NCI-H82 treated with DMSO at 0.1 percent for 48 hours (cell line): ENCODE results near the gene KLHDC1.
"Not testable (repeated sequence)": the region's sequence is repeated elsewhere in the genome, so short reads cannot be mapped to it uniquely, and the experiment has no call there.

ENCODE experiments used
- DNase-seq: peaks from one replicate; lab custom pipeline; 2025; ENCODE audit not compliant: unreplicated experiment; lab: John Stamatoyannopoulos, UW

The KLHDC1 gene, protein sequence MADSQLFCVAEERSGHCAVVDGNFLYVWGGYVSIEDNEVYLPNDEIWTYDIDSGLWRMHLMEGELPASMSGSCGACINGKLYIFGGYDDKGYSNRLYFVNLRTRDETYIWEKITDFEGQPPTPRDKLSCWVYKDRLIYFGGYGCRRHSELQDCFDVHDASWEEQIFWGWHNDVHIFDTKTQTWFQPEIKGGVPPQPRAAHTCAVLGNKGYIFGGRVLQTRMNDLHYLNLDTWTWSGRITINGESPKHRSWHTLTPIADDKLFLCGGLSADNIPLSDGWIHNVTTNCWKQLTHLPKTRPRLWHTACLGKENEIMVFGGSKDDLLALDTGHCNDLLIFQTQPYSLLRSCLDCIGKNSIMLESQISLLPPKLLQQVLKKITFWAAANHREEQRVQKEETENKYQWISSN

DNA sequence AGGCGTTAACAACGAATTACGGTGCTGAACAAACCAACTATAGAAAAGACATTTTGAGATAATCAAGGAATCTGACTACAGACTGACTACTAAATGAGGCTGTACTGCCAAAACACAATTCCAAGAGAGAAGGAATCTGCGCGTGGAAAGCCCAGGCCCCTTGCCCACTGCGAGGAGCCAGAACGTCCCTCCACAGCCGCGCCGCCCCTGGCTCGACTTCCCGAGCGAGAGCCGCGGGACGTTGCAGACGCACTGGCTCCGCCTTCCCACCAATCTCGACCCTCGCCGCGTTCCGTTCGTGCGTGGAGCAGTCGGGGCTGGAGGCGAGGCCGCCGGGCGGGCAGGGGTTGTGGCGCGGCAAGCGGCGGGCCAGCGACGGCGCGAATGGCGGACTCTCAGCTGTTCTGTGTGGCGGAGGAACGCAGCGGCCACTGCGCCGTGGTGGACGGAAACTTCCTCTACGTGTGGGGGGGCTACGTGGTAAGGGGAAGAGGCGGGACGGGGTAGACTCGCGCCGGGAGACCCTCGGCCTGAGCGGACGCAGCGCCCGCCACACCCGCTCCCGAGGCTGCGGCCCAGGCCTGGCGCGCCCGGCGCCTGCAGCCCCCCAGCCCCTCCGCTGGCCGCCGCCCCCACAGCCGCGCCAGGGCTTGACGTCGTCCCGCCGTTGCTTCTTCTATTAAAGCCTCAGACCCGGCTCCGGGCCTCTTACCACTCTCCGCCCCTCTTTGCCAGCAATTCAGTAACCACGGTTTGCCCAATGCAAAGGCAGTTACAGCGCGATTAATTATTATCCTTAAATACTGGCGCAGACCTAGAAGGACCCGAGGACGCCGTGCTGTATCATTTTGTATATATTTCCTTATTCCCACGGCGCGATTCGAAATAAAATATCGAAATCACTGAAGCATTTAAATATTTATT, at the start of gene KLHDC1:
Gene KLHDC1 (plus strand): TSS at position 310 of the 924 bp plus-strand sequence. CDS start 75 bp downstream, at position 385.
- peak; percentile 10 for DNase-seq

DNA sequence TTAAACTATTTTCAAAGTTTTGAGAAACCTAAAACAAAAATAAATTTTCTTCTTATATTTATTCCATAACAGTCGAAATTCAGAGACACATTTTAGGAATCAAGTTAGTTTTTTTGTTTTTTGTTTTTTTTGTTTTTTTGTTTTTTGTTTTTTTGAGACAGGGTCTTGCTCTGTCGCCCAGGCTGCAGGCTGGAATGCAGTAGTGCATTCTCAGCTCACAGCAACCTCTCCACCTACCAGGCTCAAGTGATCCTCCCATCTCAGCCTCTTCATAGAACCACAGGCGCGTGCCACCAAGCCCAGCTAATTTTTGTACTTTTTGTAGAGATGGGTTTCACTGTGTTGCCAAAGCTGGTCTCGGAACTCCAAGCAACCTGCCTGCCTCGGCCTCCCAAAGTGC, 39.4 kb upstream of the KLHDC1 start:
- no peak for DNase-seq

DNA sequence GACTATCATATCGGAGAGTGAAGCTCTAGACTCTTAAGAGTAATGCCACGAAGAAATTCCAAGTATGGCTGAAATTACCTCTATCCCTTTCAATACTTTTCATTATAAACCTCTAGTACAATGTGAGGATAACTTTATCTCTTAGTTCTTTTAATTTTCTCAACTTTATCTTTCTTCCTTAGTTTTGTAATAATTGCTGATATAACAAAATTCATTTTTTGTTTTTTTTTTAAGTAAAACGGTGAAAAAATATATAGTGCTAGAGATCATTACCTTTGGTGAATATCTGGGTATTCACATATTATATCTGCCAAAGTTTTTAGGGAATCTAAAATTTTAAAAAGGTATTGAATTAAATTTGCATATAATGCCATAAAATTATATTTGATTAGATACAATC, 38.4 kb upstream of the KLHDC1 start:
- DNase-seq, result no peak

DNA sequence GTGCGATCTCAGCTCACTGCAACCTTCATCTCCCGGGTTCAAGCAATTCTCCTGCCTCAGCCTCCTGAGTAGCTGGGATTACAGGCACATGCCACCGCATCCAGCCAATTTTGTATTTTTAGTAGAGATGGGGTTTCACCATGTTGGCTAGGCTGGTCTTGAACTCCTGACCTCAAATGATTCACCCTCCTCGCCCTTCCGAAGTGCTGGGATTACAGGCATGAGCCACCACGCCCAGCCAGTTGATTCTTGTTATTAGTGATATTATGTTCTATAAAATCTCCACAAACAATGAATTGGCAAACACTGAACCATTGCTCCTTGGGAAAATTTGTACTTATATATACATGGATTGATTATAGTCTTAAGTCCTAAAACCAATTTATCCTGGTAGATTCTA, 35.4 kb upstream of the KLHDC1 start:
- DNase-seq, result not testable (repeated sequence)

DNA sequence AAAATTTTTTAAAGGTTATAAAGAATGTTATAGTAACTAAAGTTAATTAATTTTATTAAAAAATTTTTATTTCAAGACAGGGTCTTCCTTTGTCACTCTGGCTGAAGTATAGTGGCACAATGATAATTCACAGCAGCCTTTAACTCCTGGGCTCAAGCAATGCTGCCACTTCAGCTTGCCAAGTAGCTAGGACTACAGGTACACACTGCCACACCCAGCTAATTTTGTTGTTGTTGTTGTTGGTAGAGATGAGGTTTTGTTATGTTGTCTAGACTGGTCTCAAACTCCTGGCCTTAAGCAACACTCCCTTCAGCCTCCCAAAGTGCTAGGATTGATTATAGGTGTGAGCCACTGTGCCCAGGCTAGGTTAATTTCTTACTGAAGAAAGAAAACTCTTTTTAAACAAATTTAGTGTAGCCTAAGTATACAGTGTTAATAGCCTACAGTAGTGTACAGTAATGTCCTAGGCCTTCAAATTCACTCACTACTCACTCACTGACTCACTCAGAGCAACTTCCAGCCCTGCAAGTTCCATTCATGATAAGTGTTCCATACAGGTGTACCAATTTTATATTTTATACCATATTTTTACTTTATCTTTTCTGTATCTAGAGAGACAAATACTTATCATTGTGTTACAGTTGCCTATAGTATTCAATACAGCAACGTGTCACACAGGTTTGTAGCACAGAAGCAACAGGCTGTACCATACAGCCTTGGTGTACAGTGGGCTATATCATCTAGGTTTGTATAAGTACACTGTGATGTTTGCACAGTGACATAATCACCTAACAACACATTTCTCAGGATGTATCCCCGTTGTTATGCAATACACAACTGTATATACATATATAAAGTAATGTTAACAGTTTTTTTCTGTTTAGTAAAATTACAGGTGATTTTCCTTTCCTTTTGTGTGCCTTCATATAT, 33.1 kb upstream of the KLHDC1 start:
- no peak for DNase-seq

DNA sequence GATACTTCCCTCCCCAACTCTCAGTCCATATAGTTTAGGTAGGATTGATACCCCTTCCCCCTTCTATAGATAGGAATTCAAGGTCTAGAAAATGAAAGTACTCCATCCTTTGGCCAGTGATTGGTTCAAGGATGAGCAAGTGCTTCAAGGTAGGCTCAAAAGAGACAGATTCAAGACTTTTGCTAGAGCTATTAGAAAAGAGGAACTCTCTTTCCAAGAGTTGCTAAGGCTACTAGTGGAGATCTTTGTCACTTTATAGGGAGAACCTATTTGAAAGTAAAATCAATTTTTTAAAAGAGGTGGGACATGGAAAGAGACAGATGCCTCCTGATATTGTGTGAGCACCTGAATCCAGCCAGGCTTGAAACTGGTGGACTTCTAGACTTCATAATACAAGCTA, 22.4 kb upstream of the KLHDC1 start:
- no peak for DNase-seq

DNA sequence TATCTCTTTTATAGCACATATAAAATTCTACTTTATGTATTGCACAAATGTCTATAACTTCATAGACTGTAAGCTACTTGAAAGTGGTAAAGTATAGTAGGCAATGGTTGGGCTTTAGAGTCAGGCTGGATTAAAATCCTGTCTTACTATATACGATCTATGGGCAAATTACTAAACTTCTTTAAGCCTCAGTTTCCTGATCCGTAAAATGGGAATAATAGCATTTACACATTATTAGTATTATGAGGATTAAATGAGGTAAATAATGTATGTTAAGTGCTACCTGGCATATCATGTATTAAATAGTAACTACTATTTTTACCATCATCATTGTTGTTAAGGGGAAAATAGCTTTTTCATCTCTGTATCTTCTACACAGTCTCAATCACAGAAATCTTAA, 19.3 kb upstream of the KLHDC1 start:
- DNase-seq, result no peak

DNA sequence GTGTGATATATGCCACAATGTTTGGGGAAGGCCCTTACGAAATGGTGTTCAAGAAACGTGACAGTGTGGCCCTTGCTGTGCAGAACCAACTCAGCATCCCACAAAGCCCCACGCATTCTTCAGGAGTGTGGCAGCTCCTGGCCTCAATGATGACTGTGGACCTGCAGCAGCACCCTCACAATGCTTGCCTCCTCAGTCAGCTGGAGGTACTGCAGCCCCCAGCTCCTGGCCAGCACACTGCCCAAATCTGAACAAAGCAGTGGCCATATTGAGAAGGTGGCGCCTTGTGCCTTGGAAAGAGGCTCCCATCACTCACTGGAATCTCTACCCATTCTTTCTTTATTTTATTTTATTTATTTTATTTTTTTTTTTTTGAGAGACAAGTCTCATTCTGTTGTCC, 15.3 kb upstream of the KLHDC1 start:
- DNase-seq, result no peak

DNA sequence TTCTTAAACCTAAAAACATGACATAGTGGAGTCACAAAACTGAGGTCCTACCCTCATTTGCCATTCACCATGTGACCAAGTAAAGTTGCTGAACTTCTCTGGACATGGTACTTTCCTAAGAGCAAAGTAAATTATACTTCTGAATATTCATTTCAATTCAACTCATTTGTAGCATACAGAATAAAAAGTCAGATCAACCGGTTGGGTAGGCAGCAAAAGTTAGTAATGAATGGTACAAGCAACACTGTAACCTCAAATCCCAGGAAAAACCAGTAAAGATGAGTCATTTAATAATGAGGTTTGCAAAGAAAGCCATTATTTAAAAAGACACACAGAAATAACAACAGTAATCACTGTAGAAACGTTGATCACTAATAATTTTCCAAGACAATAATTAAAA, 13.6 kb upstream of the KLHDC1 start:
- no peak for DNase-seq

DNA sequence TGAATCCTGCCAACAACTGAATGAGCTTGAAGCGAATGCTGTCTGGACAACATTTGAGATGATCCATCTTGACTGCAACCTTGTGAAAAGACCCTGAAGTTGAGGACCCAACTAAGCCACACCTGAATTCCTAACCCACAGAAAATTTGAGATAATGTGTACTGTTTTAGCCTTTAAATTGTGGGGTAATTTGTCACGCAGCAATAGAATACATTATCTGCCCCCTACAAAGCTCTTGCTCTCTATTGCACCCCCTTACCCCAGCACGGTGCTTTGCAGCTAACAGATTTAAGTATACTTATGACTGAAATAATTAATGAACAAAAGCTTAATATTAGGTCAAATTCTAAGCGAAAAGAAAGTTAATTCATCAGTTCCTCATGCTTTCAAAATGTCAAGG, 6.5 kb upstream of the KLHDC1 start:
- DNase-seq, result no peak

DNA sequence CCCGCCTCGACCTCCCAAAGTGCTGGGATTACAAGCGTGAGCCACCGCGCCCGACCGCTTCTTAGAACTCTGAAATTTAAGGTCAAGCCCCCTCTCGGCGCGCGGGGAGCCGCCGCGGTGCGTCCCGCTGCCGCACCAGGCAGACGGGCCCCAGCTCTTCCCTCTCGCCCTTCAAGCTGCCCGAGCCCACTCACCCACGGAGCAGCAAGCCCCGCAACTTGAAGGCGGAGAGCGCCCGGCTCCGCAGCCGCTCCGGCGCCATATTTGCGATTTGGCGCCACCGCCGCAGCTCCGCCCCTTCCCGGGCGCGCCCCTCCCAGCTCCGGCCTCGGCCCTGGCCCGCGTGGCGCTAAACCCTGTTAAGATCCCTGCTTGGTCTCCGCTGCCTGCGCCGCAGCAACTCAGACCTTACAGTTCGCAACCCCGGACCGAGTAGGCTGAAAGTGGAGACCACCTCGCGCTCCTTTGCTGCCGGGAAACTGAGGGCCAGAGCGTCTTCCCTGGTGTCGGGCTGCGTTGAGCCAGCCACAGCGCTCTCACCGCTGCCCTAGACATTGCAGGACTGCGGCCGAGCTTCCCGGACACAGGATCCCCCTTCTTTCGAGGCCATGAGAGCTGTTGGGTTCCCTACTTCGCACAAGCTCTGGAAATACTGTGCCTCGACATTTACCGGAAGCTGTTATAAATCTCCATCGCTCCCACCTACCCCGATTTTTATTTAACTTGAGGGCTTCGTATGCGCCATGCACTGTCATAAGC, 4.8 kb upstream of the KLHDC1 start, which contains the start of gene POLE2:
Gene POLE2 (minus strand): TSS at position 273 of the 759 bp plus-strand sequence. CDS start 11 bp downstream, at position 262.
- DNase-seq, result peak; percentile 35

DNA sequence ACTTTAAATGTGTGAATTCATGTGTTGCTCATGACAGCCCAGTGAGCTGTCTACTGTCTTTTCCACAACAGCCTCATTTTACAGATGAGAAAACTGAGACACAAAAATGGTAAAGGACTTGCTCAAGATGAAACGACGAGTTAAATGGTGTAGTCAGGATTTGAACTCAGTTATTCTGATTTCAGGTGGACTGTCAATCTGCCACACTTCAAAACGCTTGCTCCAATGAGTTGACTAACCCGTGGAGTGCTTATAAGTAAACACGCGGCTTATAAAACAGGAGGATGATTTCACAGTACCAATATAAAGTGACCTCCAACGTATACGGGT, 4.3 kb upstream of the KLHDC1 start:
- DNase-seq, result no peak

DNA sequence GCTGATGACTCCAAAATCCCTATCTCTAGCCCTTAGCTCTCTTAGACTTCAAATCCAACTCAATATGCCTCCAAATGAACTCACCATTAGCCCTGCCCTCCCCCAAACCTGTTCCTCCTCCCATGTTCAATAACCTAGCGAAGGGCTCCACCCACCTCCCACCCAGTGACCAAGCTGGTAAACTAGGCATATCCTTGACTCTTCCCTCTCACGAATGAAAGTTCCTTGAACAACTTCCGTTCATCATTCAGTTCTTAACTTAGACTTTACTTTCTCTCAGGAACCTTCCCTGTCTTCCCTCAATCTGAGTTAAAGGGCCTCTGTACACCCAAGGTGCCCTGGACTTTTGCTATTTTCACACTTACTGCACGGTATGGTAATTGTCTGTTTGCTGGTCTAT, 1.9 kb upstream of the KLHDC1 start:
- DNase-seq, result no peak

DNA sequence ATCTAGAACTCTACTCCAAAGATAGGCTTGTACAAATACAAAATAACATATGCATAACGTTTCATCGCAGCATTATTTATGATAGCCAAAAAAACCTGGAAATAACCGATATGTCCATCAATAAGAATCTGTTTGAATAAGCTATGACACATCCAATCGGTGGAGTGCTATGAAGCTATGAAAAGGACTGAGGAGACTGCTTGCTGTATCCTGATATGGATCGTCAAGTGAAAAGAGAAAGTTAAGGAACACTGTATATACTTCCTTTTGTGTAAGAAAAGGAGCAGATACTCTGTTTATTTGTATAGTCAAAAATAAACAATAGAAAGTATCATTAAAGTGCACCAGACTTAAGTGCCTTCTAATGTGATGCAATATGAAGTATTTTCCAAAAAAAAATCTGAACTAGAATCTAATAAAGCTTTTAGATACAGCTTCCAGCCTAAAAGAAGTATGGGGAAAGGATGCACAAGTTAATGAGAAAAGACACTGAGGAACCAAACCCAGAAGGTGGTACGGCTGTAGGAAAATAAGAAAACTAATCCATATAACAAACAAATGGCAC, 645 bp upstream of the KLHDC1 start:
- DNase-seq, result no peak

DNA sequence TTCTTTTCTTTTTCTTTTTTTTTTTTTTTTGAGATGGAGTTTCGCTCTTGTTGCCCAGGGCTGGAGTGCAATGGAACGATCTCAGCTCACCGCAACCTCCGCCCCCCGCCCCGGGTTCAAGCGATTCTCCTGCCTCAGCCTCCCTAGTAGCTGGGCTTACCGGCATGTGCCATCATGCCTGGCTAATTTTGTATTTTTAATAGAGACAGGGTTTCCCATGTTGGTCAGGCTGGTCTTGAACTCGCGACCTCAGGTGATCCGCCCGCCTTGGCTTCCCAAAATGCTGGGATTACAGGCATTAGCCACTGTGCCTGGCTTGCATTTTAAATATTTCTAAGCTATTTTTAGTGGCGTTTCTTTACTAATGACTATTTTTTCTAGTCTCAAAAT, 810 bp downstream of the KLHDC1 start:
- DNase-seq, result not testable (repeated sequence)

DNA sequence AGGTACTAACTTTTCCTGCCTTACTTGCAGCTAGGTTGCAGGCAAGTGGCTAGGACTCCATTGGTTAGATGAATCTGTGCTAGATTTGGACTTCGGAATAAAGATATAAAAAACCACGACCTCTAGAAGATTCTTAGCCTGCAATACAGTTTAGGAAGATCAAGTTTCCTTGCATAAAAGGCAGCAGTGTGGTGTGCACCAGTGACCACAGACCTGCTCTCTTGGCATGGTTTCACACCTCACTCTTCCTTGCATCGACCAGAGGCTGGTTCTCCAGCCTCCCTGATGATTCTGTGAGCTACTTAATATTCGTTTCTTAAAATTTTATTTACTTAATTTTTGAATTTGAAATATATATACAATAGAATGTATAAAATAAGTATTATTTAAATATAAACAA, 9.8 kb downstream of the KLHDC1 start:
- DNase-seq, result no peak

DNA sequence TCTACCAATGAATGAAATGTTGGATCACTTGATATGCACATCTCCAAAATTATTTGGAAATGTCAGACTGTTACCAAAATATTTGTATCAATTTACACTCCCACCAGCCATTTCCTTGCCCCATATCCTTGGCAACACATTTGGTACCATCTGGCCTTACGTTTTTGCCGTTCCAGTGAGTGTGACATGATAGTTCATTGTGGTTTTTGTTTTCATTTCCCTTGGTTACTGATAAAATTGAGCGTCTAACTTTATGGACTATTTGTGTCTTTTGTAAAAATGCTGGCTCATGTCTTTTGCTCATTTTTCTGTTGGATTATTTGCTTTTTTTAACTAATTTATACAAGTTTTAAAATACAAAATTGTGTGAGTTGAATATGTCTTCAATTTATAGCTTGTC, 11.0 kb downstream of the KLHDC1 start:
- DNase-seq, result no peak

DNA sequence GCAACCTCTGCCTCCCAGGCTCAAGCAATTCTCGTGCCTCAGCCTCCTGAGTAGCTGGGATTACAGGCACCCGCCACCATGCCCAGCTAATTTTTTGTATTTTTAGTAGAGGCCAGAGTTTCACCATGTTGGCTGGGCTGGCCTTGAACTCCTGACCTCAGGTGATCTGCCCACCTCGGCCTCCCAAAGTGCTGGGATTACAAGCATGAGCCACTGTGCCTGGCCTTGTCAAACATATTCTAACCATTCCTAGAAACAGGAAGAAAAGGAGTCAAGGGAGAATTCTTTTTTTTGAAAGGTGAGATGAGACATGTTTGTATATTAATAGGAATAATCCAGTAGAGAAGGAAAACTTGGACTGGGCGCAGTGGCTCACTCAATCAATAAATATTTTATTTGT, 11.6 kb downstream of the KLHDC1 start:
- not testable (repeated sequence) for DNase-seq

DNA sequence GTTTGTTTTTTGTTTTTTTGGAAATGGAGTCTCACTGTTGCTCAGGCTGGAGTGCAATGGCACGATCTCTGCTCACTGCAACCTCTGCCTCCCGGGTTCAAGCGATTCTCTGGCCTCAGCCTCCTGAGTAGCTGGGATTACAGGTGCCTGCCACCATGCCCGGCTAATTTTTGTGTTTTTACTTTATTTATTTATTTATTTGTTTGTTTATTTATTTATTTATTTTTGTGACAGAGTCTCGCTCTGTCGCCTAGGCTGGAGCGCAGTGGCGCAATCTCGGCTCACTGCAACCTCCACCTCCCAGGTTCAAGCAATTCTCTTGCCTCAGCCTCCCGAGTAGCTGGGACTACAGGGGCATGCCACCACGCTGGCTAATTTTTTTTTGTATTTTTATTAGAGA, 18.1 kb downstream of the KLHDC1 start:
- not testable (repeated sequence) for DNase-seq

DNA sequence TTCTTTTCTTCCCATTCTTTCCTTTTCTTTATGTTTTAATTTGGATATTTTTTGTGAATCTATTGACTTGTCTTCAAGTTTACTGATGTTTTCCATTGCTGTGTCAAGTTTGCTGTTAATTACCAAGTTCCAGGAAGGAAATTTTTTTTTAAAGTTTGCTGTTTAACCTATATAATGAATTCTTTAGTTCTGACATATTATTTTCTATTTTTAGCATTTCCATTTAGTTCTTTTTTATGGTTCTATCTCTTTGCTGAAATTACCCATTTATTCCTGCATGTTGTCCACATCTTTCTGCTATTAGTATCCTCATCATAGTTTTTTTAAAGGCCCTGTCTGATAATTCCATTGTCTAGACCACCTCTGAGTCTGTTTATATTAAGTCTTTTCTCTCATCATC, 27.8 kb downstream of the KLHDC1 start:
- DNase-seq, result no peak
